NCI-H1417 (cell line): ENCODE measurements around the gene JOSD2.

Experiments used
- DNase-seq, 3 experiments: peaks; one replicate each; lab custom pipeline; 2025; lab: John Stamatoyannopoulos, UW

JOSD2 gene, protein sequence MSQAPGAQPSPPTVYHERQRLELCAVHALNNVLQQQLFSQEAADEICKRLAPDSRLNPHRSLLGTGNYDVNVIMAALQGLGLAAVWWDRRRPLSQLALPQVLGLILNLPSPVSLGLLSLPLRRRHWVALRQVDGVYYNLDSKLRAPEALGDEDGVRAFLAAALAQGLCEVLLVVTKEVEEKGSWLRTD

DNA sequence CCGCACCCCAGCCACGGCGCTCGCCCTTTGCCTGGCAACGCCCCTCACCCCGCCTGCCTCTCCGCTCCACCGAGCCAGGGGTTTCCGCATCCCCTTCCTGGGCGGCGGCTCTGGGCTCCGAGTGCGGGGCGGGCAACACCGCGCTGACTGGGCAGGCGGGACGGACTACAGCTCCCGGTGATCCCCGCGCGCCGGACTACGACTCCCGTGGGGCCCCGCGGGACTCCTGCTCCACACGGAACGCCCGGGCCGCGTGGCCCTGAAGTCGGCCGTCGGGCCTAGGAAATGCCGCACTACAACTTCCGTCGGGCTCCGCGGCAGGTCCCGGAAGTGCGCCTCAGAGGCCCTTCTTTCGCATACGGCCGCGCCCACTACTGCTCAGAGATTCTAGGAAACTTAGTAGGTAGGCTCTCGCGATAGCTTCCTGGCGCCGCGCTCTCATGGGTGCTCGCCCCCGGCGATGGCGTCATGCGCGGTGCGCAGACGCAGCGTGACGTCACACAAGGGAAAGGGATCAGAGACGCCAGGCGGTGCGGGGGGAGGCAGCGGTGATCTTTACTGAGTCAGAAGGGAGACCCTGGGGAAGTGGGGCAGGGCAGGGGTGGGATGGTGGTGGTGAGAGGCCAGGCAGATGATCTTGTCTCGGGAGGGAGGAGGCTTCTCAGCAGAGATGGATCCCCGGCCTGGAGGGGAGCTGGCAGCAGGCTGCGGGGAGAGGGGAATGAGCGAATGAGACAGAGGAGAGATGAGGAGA lies at the start of gene JOSD2:
Gene JOSD2, minus strand, starts transcription at position 123 of the 754 bp plus-strand sequence. CDS start 760 bp downstream, outside the sequence.
- DNase-seq: peak; percentile 99

DNA sequence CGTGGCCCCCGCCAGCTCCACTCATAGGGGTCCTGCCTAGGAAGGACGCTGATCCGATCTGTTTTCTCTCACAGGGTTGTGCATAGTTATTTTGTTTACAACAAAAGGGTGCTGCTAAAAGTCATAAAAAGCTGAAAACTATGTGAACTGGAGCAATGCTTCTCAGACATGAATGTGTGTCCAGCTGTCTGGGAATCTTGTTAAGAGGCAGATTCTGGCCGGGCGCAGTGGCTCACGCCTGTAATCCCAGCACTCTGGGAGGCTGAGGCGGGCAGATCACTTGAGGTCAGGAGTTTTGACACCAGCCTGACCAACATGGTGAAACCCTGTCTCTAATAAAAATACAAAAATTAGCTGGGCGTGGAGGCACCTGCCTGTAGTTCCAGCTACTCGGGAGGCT lies 48.6 kb upstream of the JOSD2 start:
- DNase-seq: no peak

- no peak for DNase-seq
Measured at GRCh38 chr19:50558449-50558848, 47.5 kb upstream of the JOSD2 start.

DNA sequence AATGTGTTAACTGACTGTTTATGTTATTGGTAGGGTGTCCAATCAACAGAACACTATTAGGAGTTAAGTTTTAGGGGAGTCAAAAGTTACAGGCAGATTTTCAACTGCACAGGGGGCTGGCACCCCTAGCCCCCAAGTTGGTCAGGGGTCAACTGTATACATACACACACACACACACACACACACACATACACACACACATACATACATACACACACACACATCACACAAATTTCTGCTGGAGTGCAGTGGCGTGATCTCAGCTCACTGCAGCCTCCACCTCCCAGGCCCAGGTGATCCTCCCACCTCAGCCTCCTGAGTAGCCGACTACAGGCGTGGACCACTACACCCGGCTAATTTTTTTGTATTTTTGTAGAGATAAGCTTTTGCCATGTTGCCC lies 47.0 kb upstream of the JOSD2 start:
- DNase-seq: no peak

GRCh38 chr19:50557009-50557613 lies 46.1 kb upstream of the JOSD2 start:
- no peak for DNase-seq

DNA sequence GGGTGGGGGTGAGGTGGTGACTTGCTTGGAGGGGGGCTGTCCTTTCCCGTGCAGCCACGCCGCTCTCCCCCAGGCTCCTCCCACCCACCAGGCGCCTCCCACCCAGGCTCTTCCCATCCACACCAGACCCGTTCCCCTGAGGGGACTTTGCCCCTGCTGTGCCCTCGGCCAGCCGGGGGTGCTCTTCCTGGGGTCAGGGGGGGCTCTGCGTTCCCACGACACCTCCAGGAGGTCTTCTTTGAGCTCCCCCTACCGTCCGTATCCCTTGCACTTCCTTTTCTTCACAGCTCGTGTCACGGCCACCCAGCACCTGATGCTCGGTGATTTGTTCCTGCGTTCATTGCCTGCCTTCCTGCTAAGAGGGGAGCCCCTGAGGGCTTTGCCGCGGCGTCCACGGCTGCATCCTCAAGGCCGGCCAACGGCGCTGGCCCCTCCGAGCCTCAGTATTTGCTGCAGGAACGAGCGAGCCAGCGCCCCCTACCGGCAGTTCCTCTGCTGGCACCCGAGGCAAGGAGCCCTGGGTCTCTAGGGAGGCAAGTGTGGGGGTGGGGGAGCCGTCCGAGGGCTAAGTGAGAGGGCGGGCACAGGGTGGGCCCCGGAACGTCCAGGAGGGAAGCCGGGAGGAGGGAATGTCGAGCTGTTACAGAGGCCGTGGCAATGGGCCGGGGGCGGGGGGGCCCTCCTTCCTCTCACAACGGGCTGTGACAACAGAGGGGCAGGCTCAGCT lies 45.5 kb upstream of the JOSD2 start:
- peak; percentile 6 to 85 (median 71) for DNase-seq

- DNase-seq: peak in 2 of 3 experiments; percentile 26 to 46
Measured at GRCh38 chr19:50555450-50556281, 44.7 kb upstream of the JOSD2 start.

DNA sequence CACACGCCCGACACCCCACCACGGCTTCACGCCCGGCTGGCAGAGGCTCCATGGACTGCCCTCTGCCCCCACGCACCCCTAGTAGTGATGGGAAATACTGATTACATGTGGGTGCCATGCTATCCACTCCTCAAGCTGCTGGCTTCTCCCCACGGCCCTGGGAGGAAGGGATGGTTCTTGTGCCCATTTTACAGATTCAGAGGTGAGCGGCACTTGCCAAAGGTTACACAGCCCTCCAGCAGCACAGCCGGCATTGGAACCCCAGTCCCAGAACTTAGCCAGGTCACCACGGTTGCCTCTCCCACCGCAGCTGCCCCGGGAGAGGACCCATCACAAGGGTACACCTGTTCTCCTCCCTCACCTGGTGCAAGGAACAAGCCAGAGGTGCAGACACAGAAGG lies 44.0 kb upstream of the JOSD2 start:
- no peak for DNase-seq

- DNase-seq: no peak
Measured at GRCh38 chr19:50554212-50554611, 43.2 kb upstream of the JOSD2 start.

DNA sequence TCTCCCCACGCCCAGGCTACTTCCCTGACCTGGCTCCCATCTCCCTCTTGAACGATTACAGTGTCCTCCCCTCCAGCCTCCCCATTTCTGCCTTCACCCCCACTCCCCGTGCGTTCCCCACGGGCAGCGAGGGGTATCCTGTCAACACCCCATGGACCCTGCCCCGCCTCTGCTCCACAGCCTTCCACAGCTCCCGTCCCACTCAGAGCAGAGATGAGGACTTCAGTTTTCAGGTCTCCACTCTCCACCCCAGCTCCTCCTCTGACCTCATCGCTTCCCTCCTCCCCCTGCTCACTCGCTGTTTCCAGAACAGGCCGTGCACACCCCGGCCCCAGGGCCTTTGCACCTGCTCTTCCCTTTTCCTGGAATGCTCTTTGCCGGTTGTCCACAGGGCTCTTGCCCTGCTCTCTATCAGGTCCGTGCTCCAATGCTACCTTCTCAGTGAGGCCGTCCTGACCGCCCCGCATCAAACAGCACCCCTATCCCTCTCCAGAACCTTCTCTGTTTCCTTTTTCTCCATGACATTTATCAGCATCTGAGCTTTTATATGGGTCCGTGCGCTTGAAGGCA lies 42.2 kb upstream of the JOSD2 start:
- DNase-seq: no peak

GRCh38 chr19:50552540-50552939 lies 41.5 kb upstream of the JOSD2 start:
- no peak for DNase-seq

GRCh38 chr19:50551715-50552187 lies 40.8 kb upstream of the JOSD2 start:
- peak in 2 of 3 experiments; percentile 30 to 62 for DNase-seq

GRCh38 chr19:50551034-50551714 lies 40.2 kb upstream of the JOSD2 start:
- no peak for DNase-seq

GRCh38 chr19:50550594-50550966 lies 39.6 kb upstream of the JOSD2 start:
- no peak for DNase-seq

GRCh38 chr19:50549927-50550593 lies 39.1 kb upstream of the JOSD2 start:
- no peak for DNase-seq

DNA sequence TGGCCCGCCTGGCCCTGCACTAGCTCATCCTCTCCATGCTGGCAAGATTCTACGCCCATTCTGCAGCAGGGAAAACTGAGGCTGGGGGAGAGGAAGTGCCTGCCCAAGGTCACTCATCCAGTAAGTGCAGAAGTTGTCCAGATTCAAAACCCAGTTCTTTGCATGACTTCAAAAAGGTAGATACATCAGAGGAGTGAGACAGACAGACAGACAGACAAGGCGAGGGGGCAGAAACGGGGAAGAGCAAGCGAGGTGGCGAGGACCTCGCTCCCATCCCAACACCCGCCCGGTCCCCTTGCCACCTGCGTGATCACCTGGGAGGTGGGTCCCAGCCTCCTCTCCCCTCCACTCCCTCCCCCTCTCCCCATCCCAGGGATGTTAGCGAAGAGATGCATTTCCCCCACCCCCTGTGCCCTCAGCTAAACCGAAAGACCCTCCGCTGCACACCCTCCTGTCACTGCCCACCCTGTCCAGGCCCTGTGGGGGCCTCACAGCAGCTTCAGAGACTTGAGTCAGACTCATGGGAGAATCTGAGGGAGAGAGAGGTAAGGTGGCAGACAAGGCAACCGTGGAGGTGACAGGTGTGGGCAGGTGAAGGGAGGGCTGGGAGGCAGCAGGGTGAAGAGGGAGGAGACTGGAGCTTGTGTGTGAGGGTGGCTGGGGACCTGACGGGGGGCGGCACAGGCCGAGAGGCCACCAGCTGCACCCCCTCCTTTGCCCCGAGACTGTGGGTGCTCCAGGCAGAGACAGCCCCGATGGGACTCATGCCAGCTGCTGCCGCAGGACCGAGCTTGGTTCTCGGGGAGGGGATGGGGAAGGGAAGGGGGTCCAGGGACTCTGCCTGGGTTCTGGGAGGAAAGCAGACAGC lies 38.3 kb upstream of the JOSD2 start:
- no peak for DNase-seq

GRCh38 chr19:50548191-50549058 lies 37.4 kb upstream of the JOSD2 start:
- DNase-seq: no peak
